Osteocyte (in vitro differentiated cells): ENCODE measurements around the gene PADI2. TPM values are rescaled to one million over a fixed set of nuclear protein-coding genes. Genes with fewer than 3 reads are reported as not detected.

Experiments used
- DNase-seq: peaks from one replicate; pipeline ENCODE4 v3.0.0; 2021; ENCODE audit warnings: mixed read lengths; ENCODE audit not compliant: unreplicated experiment; ENCODE audit errors: extremely low spot score
- H3K27ac Mint-ChIP-seq: one replicate; pipeline ENCODE4 v1.8.0; 2021; ENCODE audit warnings: mild to moderate bottlenecking, mixed read lengths; ENCODE audit not compliant: unreplicated experiment
- H3K27me3 Mint-ChIP-seq: one replicate; pipeline ENCODE4 v1.8.0; 2021; ENCODE audit warnings: mixed read lengths; ENCODE audit not compliant: unreplicated experiment
- H3K36me3 Mint-ChIP-seq: one replicate; pipeline ENCODE4 v1.8.0; 2021; ENCODE audit warnings: mixed read lengths; ENCODE audit not compliant: unreplicated experiment
- H3K4me1 Mint-ChIP-seq: one replicate; pipeline ENCODE4 v1.8.0; 2021; ENCODE audit warnings: mixed read lengths; ENCODE audit not compliant: unreplicated experiment
- H3K4me3 Mint-ChIP-seq: one replicate; pipeline ENCODE4 v1.8.0; 2021; ENCODE audit warnings: mild to moderate bottlenecking, moderate library complexity, mixed read lengths; ENCODE audit not compliant: unreplicated experiment
- H3K9me3 Mint-ChIP-seq: one replicate; pipeline ENCODE4 v1.8.0; 2021; ENCODE audit warnings: mixed read lengths; ENCODE audit not compliant: unreplicated experiment
- CTCF ChIP-seq: fragments of 200-600 bp; sonication (generic); IDR thresholded peaks from 2 replicates; pipeline ENCODE4 v1.5.0; 2021; ENCODE audit warnings: antibody characterized with exemption, mild to moderate bottlenecking, moderate library complexity
- total RNA-seq: library from RNA; stranded (reverse); gene quantifications from 2 replicates; pipeline ENCODE4 v1.2.1, GENCODE V29; 2021

PADI2 gene
- total RNA-seq, 1 donor from 2014 or later = 111 TPM

DNA sequence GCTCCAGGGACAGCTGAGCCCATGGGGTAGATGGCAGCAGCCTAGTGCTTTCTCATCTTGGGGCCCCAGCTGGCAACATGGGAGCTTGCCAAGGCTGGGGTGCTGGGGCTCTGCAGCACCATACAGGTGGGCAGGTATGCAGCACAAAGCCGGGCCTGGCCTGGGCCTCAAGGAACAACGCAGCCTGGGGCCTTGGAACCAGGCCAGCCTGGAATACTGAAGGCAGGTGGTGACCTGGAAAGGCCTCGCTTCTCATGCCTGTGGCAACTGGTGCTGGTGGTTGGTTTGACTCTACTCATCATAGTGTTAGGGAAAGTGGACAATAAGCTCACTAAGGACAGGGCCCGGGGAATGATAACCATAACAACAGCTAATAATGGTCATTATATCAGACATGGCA lies 38.4 kb downstream of the PADI2 start:
- Mint-ChIP-seq H3K4me3 (no peak overlapping the region), H3K36me3 (no peaks in the 10 kb centered on the region), H3K27me3 (no peaks in the 10 kb centered on the region), H3K4me1 (no peaks in the 10 kb centered on the region), H3K9me3 (no peaks in the 10 kb centered on the region), H3K27ac (no peak overlapping the region)
- no peak for DNase-seq
- no peak for TF ChIP-seq CTCF

DNA sequence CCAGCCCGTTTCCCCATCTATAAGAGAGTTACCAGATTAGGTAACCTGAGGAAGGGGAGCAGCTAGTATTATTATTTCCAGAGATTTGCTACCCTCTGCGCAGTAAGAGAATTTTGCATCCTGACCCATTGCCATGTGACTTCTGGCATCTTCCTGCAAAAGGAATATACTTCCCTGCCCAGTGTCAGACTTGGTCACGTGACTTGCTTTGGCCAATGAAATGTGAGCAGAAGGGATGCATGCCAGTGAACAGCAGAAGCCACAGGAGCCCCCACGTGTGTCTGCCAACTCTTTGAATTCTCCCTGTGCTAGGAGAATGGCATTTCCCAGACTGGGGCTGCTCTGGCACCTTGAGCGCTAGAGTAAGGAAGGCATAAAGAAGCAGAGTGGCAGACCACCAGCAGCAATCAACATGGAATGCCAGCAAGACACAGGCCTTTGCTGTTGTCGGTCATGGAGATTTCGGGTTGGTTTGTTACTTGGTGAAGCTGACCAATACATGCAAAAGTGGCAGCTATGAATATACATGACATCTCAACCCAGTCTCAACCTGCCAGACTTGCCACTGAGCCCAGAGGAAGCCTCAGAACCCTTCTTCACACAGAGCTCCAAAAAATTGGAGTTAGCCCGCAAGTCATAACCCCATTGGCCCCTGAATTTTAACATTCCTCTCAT lies 39.0 kb downstream of the PADI2 start:
- H3K4me1 Mint-ChIP-seq = no peaks in the 10 kb centered on the region
- no peaks in the 10 kb centered on the region for H3K36me3 Mint-ChIP-seq
- TF ChIP-seq CTCF = no peak
- no peaks in the 10 kb centered on the region for H3K27me3 Mint-ChIP-seq
- H3K9me3 Mint-ChIP-seq = no peaks in the 10 kb centered on the region
- no peak overlapping the region for H3K27ac Mint-ChIP-seq
- H3K4me3 Mint-ChIP-seq = no peak overlapping the region
- no peak for DNase-seq

GRCh38 chr1:17078991-17079868 lies 40.0 kb downstream of the PADI2 start:
- no peaks in the 10 kb centered on the region for H3K27me3 Mint-ChIP-seq
- TF ChIP-seq CTCF = no peak
- no peak for DNase-seq
- no peak overlapping the region for H3K27ac Mint-ChIP-seq
- no peak overlapping the region for H3K4me3 Mint-ChIP-seq
- H3K4me1 Mint-ChIP-seq = no peaks in the 10 kb centered on the region
- H3K36me3 Mint-ChIP-seq = no peaks in the 10 kb centered on the region
- H3K9me3 Mint-ChIP-seq = no peaks in the 10 kb centered on the region

GRCh38 chr1:17075470-17076255 lies 43.6 kb downstream of the PADI2 start:
- Mint-ChIP-seq H3K36me3 (no peaks in the 10 kb centered on the region), H3K9me3 (no peaks in the 10 kb centered on the region), H3K4me3 (no peak overlapping the region), H3K4me1 (no peaks in the 10 kb centered on the region), H3K27ac (no peak overlapping the region), H3K27me3 (peaks cover 5% of the 10 kb centered on the region)
- TF ChIP-seq CTCF = peak; percentile 35
- DNase-seq = no peak
